Measurements from ENCODE around the gene PTN.

The PTN gene

GRCh38 chr7:137343281-137343841, at the start of gene PTN:
Gene PTN, minus strand, starts transcription at chr7:137343733. Its CDS starts 88,760 bp downstream, at chr7:137254973.
- in situ Hi-C loops (cut with MboI; ENCODE audit: low sequenced_read_pairs): no loop called here

- in situ Hi-C loops (cut with MboI; ENCODE audit: low sequenced_read_pairs): no loop called here
Measured at GRCh38 chr7:137390076-137390475, 46.5 kb upstream of the PTN start.

- in situ Hi-C loops (cut with MboI; ENCODE audit: low sequenced_read_pairs): no loop called here
Measured at GRCh38 chr7:137388916-137389315, 45.4 kb upstream of the PTN start.

GRCh38 chr7:137386966-137387365, 43.4 kb upstream of the PTN start:
- in situ Hi-C loops (cut with MboI; ENCODE audit: low sequenced_read_pairs): no loop called here

GRCh38 chr7:137381045-137381444, 37.5 kb upstream of the PTN start:
- in situ Hi-C loops (cut with MboI; ENCODE audit: low sequenced_read_pairs): no loop called here

GRCh38 chr7:137373507-137373906, 30.0 kb upstream of the PTN start:
- in situ Hi-C loops (cut with MboI; ENCODE audit: low sequenced_read_pairs): no loop called here

GRCh38 chr7:137371616-137372015, 28.1 kb upstream of the PTN start:
- in situ Hi-C loops (cut with MboI; ENCODE audit: low sequenced_read_pairs): no loop called here

GRCh38 chr7:137366995-137367394, 23.5 kb upstream of the PTN start:
- in situ Hi-C loops (cut with MboI; ENCODE audit: low sequenced_read_pairs): no loop called here

GRCh38 chr7:137363683-137364082, 20.1 kb upstream of the PTN start:
- in situ Hi-C loops (cut with MboI; ENCODE audit: low sequenced_read_pairs): no loop called here

- in situ Hi-C loops (cut with MboI; ENCODE audit: low sequenced_read_pairs): no loop called here
Measured at GRCh38 chr7:137360087-137360679, 16.6 kb upstream of the PTN start.

- in situ Hi-C loops (cut with MboI; ENCODE audit: low sequenced_read_pairs): no loop called here
Measured at GRCh38 chr7:137354961-137355360, 11.4 kb upstream of the PTN start.

GRCh38 chr7:137354396-137354795, 10.9 kb upstream of the PTN start:
- in situ Hi-C loops (cut with MboI; ENCODE audit: low sequenced_read_pairs): no loop called here

- in situ Hi-C loops (cut with MboI; ENCODE audit: low sequenced_read_pairs): no loop called here
Measured at GRCh38 chr7:137351941-137352340, 8.4 kb upstream of the PTN start.

GRCh38 chr7:137345799-137346449, 2.4 kb upstream of the PTN start:
- in situ Hi-C loops (cut with MboI; ENCODE audit: low sequenced_read_pairs): no loop called here

- in situ Hi-C loops (cut with MboI; ENCODE audit: low sequenced_read_pairs): no loop called here
Measured at GRCh38 chr7:137342828-137343261, 688 bp downstream of the PTN start.

- in situ Hi-C loops (cut with MboI; ENCODE audit: low sequenced_read_pairs): no loop called here
Measured at GRCh38 chr7:137342265-137342664, 1.3 kb downstream of the PTN start.

- in situ Hi-C loops (cut with MboI; ENCODE audit: low sequenced_read_pairs): no loop called here
Measured at GRCh38 chr7:137337902-137338301, 5.6 kb downstream of the PTN start.

GRCh38 chr7:137335814-137336213, 7.7 kb downstream of the PTN start:
- in situ Hi-C loops (cut with MboI; ENCODE audit: low sequenced_read_pairs): no loop called here

GRCh38 chr7:137331378-137331777, 12.2 kb downstream of the PTN start:
- in situ Hi-C loops (cut with MboI; ENCODE audit: low sequenced_read_pairs): no loop called here

- in situ Hi-C loops (cut with MboI; ENCODE audit: low sequenced_read_pairs): no loop called here
Measured at GRCh38 chr7:137329411-137329810, 14.1 kb downstream of the PTN start.

- in situ Hi-C loops (cut with MboI; ENCODE audit: low sequenced_read_pairs): no loop called here
Measured at GRCh38 chr7:137328373-137329120, 15.0 kb downstream of the PTN start.

- in situ Hi-C loops (cut with MboI; ENCODE audit: low sequenced_read_pairs): no loop called here
Measured at GRCh38 chr7:137325927-137326326, 17.6 kb downstream of the PTN start.

All from HL-60/S4 treated with phorbol 12-myristate 13-acetate at 8.2 ng/mL for 4 days and 3 days (cell line).